ENCODE measurements around the gene CDC123. TPM values are rescaled to one million over a fixed set of nuclear protein-coding genes. Genes with fewer than 3 reads are reported as not detected.

Gene CDC123
- total and polyA plus RNA-seq, 2 experiments from 2014 or later = 158 to 179 TPM

DNA sequence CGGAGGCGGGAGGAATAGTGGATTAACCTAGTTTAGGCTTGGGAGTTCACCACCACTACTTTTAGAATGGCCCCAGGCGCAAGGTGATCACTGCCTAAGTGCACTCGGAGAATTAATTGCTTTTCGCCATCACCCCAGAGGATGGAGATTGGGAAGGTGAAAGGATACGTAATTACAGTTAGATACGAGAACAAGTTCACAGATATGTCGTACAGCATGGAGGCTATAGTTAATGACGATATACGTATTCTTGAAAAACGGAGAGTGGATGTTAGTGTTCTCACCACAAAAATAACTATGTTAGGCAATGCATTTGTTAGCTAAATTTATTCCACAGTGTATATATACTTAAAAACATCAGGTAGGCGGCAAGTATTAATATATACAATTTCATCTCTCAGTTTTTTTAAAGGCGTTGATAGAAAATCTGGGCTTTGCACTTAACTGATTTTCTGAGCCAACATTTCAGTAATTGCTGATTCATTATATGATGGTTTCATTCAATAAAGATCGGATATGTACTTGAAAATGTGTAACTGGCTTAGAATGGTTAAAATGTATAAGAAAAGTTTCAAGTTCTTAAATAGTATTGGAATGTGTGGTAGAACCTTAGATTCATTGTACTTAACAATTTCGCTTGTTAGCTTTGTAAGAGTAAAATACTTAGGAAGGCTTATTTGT is 683 bp downstream of the CDC123 start:
- Histone ChIP-seq H2AFZ (no peak overlapping the region), H3K4me1 (ENCODE audit: insufficient read depth) (peaks cover 12% of the 10 kb centered on the region), H3K4me2 (peak overlapping the region; percentile 84), H3K27ac (ENCODE audit: low read depth) (peak overlapping the region; percentile 88), H4K20me1 (replicated peaks; ENCODE audit: insufficient read depth) (peaks cover 39% of the 10 kb centered on the region), H3K4me3 (peak overlapping the region; percentile 79), H3K27me3 (ENCODE audit: insufficient read depth) (no peaks in the 10 kb centered on the region), H3K9me2 (ENCODE audit: insufficient read depth) (no peaks in the 10 kb centered on the region), H3K79me2 (replicated peaks; ENCODE audit: insufficient read depth) (peaks cover 95% of the 10 kb centered on the region), H3F3A (replicated peaks; ENCODE audit: low read depth) (no peaks in the 10 kb centered on the region; the same call in 1 of the 2 replicates), H3K36me3 (ENCODE audit: insufficient read depth) (peaks cover 29% of the 10 kb centered on the region)
- Mint-ChIP-seq H3K4me3 (peak overlapping the region; percentile 91), H3K27ac (peak overlapping the region; percentile 98), H3K27me3 (ENCODE audit: insufficient read depth, low read depth, poor library complexity) (peaks cover 9% of the 10 kb centered on the region), H3K36me3 (ENCODE audit: low read depth) (peaks cover 35% of the 10 kb centered on the region), H3K4me1 (peaks cover 8% of the 10 kb centered on the region), H3K9me3 (no peaks in the 10 kb centered on the region; the same call in 2 of the 3 replicates)
- ATAC-seq = no peak
- no peak for DNase-seq (ENCODE audit: low spot score)
- TF ChIP-seq ZNF114 (CRISPR knock-in tag; IDR thresholded peaks at IDR 0.05) = no peak
- TF ChIP-seq NANOG (IDR thresholded peaks at IDR 0.05; ENCODE audit: borderline replicate concordance) = no peak
- TF ChIP-seq EZH2phosphoT487 (IDR thresholded peaks at IDR 0.05; ENCODE audit: unreplicated experiment) = no peak
- TF ChIP-seq ZNF331 (CRISPR knock-in tag; IDR thresholded peaks at IDR 0.05; ENCODE audit: low read depth) = no peak
- TF ChIP-seq, protein P1, sequence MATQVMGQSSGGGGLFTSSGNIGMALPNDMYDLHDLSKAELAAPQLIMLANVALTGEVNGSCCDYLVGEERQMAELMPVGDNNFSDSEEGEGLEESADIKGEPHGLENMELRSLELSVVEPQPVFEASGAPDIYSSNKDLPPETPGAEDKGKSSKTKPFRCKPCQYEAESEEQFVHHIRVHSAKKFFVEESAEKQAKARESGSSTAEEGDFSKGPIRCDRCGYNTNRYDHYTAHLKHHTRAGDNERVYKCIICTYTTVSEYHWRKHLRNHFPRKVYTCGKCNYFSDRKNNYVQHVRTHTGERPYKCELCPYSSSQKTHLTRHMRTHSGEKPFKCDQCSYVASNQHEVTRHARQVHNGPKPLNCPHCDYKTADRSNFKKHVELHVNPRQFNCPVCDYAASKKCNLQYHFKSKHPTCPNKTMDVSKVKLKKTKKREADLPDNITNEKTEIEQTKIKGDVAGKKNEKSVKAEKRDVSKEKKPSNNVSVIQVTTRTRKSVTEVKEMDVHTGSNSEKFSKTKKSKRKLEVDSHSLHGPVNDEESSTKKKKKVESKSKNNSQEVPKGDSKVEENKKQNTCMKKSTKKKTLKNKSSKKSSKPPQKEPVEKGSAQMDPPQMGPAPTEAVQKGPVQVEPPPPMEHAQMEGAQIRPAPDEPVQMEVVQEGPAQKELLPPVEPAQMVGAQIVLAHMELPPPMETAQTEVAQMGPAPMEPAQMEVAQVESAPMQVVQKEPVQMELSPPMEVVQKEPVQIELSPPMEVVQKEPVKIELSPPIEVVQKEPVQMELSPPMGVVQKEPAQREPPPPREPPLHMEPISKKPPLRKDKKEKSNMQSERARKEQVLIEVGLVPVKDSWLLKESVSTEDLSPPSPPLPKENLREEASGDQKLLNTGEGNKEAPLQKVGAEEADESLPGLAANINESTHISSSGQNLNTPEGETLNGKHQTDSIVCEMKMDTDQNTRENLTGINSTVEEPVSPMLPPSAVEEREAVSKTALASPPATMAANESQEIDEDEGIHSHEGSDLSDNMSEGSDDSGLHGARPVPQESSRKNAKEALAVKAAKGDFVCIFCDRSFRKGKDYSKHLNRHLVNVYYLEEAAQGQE (IDR thresholded peaks at IDR 0.05; ENCODE audit: unreplicated experiment) = no peak
- TF ChIP-seq, protein P2, sequence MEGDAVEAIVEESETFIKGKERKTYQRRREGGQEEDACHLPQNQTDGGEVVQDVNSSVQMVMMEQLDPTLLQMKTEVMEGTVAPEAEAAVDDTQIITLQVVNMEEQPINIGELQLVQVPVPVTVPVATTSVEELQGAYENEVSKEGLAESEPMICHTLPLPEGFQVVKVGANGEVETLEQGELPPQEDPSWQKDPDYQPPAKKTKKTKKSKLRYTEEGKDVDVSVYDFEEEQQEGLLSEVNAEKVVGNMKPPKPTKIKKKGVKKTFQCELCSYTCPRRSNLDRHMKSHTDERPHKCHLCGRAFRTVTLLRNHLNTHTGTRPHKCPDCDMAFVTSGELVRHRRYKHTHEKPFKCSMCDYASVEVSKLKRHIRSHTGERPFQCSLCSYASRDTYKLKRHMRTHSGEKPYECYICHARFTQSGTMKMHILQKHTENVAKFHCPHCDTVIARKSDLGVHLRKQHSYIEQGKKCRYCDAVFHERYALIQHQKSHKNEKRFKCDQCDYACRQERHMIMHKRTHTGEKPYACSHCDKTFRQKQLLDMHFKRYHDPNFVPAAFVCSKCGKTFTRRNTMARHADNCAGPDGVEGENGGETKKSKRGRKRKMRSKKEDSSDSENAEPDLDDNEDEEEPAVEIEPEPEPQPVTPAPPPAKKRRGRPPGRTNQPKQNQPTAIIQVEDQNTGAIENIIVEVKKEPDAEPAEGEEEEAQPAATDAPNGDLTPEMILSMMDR (conservative IDR thresholded peaks at IDR 0.05; ENCODE audit: low read depth in 2 of 2) = no peak
- no peak for TF ChIP-seq POLR2AphosphoS5 (IDR thresholded peaks at IDR 0.05; ENCODE audit: low read depth)
- TF ChIP-seq JUNB (IDR thresholded peaks at IDR 0.05; ENCODE audit: unreplicated experiment) = no peak
- no peak for TF ChIP-seq CREB1 (CRISPR knock-in tag; IDR thresholded peaks at IDR 0.05; ENCODE audit: low read depth)
- TF ChIP-seq, protein P3, sequence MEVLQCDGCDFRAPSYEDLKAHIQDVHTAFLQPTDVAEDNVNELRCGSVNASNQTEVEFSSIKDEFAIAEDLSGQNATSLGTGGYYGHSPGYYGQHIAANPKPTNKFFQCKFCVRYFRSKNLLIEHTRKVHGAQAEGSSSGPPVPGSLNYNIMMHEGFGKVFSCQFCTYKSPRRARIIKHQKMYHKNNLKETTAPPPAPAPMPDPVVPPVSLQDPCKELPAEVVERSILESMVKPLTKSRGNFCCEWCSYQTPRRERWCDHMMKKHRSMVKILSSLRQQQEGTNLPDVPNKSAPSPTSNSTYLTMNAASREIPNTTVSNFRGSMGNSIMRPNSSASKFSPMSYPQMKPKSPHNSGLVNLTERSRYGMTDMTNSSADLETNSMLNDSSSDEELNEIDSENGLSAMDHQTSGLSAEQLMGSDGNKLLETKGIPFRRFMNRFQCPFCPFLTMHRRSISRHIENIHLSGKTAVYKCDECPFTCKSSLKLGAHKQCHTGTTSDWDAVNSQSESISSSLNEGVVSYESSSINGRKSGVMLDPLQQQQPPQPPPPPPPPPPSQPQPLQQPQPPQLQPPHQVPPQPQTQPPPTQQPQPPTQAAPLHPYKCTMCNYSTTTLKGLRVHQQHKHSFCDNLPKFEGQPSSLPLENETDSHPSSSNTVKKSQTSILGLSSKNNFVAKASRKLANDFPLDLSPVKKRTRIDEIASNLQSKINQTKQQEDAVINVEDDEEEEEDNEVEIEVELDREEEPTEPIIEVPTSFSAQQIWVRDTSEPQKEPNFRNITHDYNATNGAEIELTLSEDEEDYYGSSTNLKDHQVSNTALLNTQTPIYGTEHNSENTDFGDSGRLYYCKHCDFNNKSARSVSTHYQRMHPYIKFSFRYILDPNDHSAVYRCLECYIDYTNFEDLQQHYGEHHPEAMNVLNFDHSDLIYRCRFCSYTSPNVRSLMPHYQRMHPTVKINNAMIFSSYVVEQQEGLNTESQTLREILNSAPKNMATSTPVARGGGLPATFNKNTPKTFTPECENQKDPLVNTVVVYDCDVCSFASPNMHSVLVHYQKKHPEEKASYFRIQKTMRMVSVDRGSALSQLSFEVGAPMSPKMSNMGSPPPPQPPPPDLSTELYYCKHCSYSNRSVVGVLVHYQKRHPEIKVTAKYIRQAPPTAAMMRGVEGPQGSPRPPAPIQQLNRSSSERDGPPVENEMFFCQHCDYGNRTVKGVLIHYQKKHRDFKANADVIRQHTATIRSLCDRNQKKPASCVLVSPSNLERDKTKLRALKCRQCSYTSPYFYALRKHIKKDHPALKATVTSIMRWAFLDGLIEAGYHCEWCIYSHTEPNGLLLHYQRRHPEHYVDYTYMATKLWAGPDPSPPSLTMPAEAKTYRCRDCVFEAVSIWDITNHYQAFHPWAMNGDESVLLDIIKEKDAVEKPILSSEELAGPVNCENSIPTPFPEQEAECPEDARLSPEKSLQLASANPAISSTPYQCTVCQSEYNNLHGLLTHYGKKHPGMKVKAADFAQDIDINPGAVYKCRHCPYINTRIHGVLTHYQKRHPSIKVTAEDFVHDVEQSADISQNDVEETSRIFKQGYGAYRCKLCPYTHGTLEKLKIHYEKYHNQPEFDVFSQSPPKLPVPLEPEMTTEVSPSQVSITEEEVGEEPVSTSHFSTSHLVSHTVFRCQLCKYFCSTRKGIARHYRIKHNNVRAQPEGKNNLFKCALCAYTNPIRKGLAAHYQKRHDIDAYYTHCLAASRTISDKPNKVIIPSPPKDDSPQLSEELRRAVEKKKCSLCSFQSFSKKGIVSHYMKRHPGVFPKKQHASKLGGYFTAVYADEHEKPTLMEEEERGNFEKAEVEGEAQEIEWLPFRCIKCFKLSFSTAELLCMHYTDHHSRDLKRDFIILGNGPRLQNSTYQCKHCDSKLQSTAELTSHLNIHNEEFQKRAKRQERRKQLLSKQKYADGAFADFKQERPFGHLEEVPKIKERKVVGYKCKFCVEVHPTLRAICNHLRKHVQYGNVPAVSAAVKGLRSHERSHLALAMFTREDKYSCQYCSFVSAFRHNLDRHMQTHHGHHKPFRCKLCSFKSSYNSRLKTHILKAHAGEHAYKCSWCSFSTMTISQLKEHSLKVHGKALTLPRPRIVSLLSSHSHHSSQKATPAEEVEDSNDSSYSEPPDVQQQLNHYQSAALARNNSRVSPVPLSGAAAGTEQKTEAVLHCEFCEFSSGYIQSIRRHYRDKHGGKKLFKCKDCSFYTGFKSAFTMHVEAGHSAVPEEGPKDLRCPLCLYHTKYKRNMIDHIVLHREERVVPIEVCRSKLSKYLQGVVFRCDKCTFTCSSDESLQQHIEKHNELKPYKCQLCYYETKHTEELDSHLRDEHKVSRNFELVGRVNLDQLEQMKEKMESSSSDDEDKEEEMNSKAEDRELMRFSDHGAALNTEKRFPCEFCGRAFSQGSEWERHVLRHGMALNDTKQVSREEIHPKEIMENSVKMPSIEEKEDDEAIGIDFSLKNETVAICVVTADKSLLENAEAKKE (CRISPR knock-in tag; IDR thresholded peaks at IDR 0.05) = no peak
- TF ChIP-seq, protein P4, sequence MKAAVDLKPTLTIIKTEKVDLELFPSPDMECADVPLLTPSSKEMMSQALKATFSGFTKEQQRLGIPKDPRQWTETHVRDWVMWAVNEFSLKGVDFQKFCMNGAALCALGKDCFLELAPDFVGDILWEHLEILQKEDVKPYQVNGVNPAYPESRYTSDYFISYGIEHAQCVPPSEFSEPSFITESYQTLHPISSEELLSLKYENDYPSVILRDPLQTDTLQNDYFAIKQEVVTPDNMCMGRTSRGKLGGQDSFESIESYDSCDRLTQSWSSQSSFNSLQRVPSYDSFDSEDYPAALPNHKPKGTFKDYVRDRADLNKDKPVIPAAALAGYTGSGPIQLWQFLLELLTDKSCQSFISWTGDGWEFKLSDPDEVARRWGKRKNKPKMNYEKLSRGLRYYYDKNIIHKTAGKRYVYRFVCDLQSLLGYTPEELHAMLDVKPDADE (IDR thresholded peaks at IDR 0.05) = no peak
- TF ChIP-seq STAT1 (IDR thresholded peaks at IDR 0.05; ENCODE audit: unreplicated experiment) = no peak
- TF ChIP-seq EZH2 (IDR thresholded peaks at IDR 0.05; ENCODE audit: low read depth, unreplicated experiment) = no peak

Data from GM23338 (cell line).